ENCODE data around the gene MRO. TPM values are rescaled to one million over a fixed set of nuclear protein-coding genes. Genes with fewer than 3 reads are reported as not detected.
"Not testable (repeated sequence)": the region's sequence is repeated elsewhere in the genome, so short reads cannot be mapped to it uniquely, and the experiment has no call there.

Gene MRO
- total RNA-seq, 1 donor from 2014 or later, result 0.44 TPM

DNA sequence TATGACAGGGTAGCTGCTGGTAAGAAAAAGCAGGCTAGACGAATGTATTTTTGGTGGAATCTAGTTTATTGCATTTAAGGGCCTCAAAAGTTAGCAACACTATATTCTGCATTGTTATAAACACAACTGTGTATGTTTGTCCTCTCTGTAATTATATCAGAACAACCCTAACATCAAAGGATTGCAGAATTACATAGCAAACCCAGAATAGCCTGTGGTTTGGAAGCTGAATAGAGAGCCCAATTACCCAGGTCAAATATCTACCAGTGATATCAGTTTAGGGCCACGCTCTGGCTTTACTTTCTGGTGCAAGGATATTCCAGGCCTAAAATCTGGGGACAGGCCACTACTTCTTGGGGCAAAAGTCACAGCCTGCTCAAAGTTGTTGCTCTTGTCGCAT lies 25.1 kb upstream of the MRO start:
- intact Hi-C loops (cut with DNase I), result no loop called here
- H3K4me1 ChIP-seq, result no peaks in the 10 kb centered on the region

GRCh38 chr18:50844554-50844953 lies 24.7 kb upstream of the MRO start:
- no peaks in the 10 kb centered on the region for H3K27me3 ChIP-seq (ENCODE audit: low read depth)
- TF ChIP-seq, protein P1, sequence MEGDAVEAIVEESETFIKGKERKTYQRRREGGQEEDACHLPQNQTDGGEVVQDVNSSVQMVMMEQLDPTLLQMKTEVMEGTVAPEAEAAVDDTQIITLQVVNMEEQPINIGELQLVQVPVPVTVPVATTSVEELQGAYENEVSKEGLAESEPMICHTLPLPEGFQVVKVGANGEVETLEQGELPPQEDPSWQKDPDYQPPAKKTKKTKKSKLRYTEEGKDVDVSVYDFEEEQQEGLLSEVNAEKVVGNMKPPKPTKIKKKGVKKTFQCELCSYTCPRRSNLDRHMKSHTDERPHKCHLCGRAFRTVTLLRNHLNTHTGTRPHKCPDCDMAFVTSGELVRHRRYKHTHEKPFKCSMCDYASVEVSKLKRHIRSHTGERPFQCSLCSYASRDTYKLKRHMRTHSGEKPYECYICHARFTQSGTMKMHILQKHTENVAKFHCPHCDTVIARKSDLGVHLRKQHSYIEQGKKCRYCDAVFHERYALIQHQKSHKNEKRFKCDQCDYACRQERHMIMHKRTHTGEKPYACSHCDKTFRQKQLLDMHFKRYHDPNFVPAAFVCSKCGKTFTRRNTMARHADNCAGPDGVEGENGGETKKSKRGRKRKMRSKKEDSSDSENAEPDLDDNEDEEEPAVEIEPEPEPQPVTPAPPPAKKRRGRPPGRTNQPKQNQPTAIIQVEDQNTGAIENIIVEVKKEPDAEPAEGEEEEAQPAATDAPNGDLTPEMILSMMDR (IDR thresholded peaks at IDR 0.05), result no peak
- ATAC-seq (no peak), DNase-seq (no peak)
- H3K4me1 ChIP-seq, result no peaks in the 10 kb centered on the region
- H3K4me3 ChIP-seq, result no peak overlapping the region
- no peaks in the 10 kb centered on the region for H3K9me3 ChIP-seq
- H3K27ac ChIP-seq, result no peak overlapping the region
- intact Hi-C loops (cut with DNase I), result no loop called here
- H3K36me3 ChIP-seq, result no peaks in the 10 kb centered on the region

More for the DNA sequence above, 25.1 kb upstream of the MRO start:
- no peak for DNase-seq
- Histone ChIP-seq H3K27me3 (ENCODE audit: low read depth) (no peaks in the 10 kb centered on the region), H3K4me3 (no peak overlapping the region), H3K27ac (no peak overlapping the region), H3K9me3 (no peaks in the 10 kb centered on the region), H3K36me3 (no peaks in the 10 kb centered on the region)
- TF ChIP-seq, protein P1 (IDR thresholded peaks at IDR 0.05), result no peak
- ATAC-seq, result no peak

- no peak overlapping the region for H3K27ac ChIP-seq
- no peaks in the 10 kb centered on the region for H3K27me3 ChIP-seq (ENCODE audit: low read depth)
- H3K4me3 ChIP-seq, result no peak overlapping the region
- no peaks in the 10 kb centered on the region for H3K4me1 ChIP-seq
- ATAC-seq (no peak), DNase-seq (no peak)
- intact Hi-C loops (cut with DNase I), result no loop called here
- no peaks in the 10 kb centered on the region for H3K9me3 ChIP-seq
- no peaks in the 10 kb centered on the region for H3K36me3 ChIP-seq
- TF ChIP-seq, protein P1 (IDR thresholded peaks at IDR 0.05), result no peak
Measured at GRCh38 chr18:50842846-50843245, 23.0 kb upstream of the MRO start.

GRCh38 chr18:50839996-50840395 lies 20.2 kb upstream of the MRO start:
- intact Hi-C loops (cut with DNase I), result no loop called here
- H3K36me3 ChIP-seq, result no peaks in the 10 kb centered on the region
- H3K27me3 ChIP-seq (ENCODE audit: low read depth), result no peaks in the 10 kb centered on the region
- no peaks in the 10 kb centered on the region for H3K9me3 ChIP-seq
- H3K4me1 ChIP-seq, result peaks cover 14% of the 10 kb centered on the region
- H3K27ac ChIP-seq, result no peak overlapping the region
- DNase-seq, result no peak
- TF ChIP-seq, protein P1 (IDR thresholded peaks at IDR 0.05), result no peak
- no peak overlapping the region for H3K4me3 ChIP-seq
- no peak for ATAC-seq

GRCh38 chr18:50839341-50839740 lies 19.5 kb upstream of the MRO start:
- Histone ChIP-seq H3K36me3 (no peaks in the 10 kb centered on the region), H3K27me3 (ENCODE audit: low read depth) (no peaks in the 10 kb centered on the region), H3K4me3 (no peak overlapping the region), H3K27ac (no peak overlapping the region), H3K4me1 (peaks cover 14% of the 10 kb centered on the region), H3K9me3 (no peaks in the 10 kb centered on the region)
- TF ChIP-seq, protein P1 (IDR thresholded peaks at IDR 0.05), result no peak
- ATAC-seq (no peak), DNase-seq (no peak)
- intact Hi-C loops (cut with DNase I), result no loop called here

DNA sequence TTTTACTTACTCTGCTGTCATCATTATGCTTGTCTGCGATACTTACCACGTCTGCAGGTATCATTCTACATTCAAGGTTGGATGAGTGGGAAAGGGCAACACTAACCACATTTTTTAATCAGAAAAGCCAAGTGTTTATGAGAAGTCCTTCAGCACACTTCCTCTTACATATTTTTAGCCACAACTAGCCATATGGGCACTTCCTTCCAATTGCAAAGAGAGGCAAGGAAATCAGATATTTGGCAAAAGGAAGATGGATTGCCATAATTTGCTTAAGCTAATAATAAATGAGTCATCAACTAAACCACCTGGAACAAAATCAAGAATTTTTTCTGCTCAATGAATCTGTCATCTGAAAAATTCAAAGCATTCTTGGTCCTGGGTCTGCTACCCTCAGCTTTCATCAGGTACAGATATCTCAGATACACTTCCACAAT lies 16.7 kb upstream of the MRO start:
- H3K27ac ChIP-seq, result no peak overlapping the region

GRCh38 chr18:50833496-50833895 lies 13.7 kb upstream of the MRO start:
- DNase-seq; ATAC-seq; intact Hi-C loops (cut with DNase I); H3K27me3 ChIP-seq (ENCODE audit: low read depth); H3K4me3 ChIP-seq; H3K9me3 ChIP-seq; H3K27ac ChIP-seq; H3K36me3 ChIP-seq: not testable (repeated sequence)
- peaks cover 14% of the 10 kb centered on the region for H3K4me1 ChIP-seq

More for the DNA sequence above, 16.7 kb upstream of the MRO start:
- TF ChIP-seq, protein P1 (IDR thresholded peaks at IDR 0.05), result no peak
- Histone ChIP-seq H3K36me3 (no peaks in the 10 kb centered on the region), H3K27me3 (ENCODE audit: low read depth) (no peaks in the 10 kb centered on the region), H3K4me3 (no peak overlapping the region), H3K4me1 (peaks cover 14% of the 10 kb centered on the region), H3K9me3 (no peaks in the 10 kb centered on the region)
- intact Hi-C loops (cut with DNase I), result no loop called here
- ATAC-seq (peak; percentile 84 to 92), DNase-seq (no peak)

Data from lower lobe of right lung (tissue), 2 donors.